DOHH2 (cell line): ENCODE measurements around the gene ACCSL.

Experiments
- EZH2phosphoT487 ChIP-seq: fragments of 200-600 bp; sonication (generic); IDR thresholded peaks from 2 replicates; pipeline ENCODE4 v1.6.1; 2017; ENCODE audit warnings: borderline replicate concordance, mild to moderate bottlenecking, antibody characterized with exemption, low read length, moderate library complexity, mixed read lengths
- TF ChIP-seq, protein P1 (sequence below): fragments of 200-600 bp; sonication (generic); IDR thresholded peaks from one replicate; pipeline ENCODE4 v1.5.1; 2014; ENCODE audit warnings: antibody characterized with exemption, mild to moderate bottlenecking, low read depth, low read length; ENCODE audit not compliant: poor library complexity, severe bottlenecking

DNA sequence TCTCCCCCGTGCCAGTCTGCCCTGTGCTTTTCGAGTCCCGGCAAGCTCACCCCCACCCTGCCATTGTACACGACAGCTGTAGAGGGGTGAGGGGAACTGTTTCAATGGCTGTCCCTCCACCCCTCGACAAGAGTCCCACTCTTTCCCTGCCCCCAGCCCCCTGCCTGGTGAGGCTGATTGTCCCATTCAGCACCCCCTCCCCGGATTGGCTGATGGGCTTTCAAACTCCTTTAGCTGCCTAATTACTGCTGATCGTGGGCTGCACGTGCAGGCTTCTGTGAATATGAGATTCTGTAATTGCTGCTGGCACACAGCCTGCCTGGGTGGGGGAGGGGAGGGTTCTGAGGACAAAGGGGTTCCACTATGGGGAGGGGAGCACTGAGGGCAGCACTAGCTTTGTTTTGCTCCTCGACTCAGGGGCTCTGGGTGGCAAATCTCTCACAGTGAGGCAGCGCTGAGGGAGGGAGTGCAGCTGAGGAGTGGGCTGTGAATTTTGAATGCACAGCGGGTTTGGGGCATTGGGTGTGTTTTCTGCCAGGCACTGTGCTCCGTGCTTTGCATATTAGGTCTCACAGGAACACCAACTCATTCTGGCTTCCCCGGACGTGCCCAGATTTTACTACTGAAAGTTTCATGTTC, 42.6 kb upstream of the ACCSL start:
- TF ChIP-seq, protein P1, sequence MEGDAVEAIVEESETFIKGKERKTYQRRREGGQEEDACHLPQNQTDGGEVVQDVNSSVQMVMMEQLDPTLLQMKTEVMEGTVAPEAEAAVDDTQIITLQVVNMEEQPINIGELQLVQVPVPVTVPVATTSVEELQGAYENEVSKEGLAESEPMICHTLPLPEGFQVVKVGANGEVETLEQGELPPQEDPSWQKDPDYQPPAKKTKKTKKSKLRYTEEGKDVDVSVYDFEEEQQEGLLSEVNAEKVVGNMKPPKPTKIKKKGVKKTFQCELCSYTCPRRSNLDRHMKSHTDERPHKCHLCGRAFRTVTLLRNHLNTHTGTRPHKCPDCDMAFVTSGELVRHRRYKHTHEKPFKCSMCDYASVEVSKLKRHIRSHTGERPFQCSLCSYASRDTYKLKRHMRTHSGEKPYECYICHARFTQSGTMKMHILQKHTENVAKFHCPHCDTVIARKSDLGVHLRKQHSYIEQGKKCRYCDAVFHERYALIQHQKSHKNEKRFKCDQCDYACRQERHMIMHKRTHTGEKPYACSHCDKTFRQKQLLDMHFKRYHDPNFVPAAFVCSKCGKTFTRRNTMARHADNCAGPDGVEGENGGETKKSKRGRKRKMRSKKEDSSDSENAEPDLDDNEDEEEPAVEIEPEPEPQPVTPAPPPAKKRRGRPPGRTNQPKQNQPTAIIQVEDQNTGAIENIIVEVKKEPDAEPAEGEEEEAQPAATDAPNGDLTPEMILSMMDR = no peak
- no peak for TF ChIP-seq EZH2phosphoT487
